Endodermal cell (in vitro differentiated cells): Measurements from ENCODE around the gene SYCP3. TPM values are rescaled to one million over a fixed set of nuclear protein-coding genes. Genes with fewer than 3 reads are reported as not detected.

Experiments
- DNase-seq: peaks from one replicate; pipeline ENCODE4 v3.0.0-alpha.2; 2017
- H3K27ac ChIP-seq: 2 replicates; pipeline ENCODE4 v1.5.1; 2013; ENCODE audit warnings: mild to moderate bottlenecking, low read depth, low read length, moderate library complexity
- H3K27me3 ChIP-seq: 2 replicates; pipeline ENCODE4 v1.6.1; 2013; ENCODE audit warnings: mild to moderate bottlenecking, low read length, moderate library complexity; ENCODE audit not compliant: insufficient read depth, control insufficient read depth, poor library complexity, severe bottlenecking
- H3K36me3 ChIP-seq: 2 replicates; pipeline ENCODE4 v1.7.0; 2013; ENCODE audit warnings: mild to moderate bottlenecking, low read length, moderate library complexity; ENCODE audit not compliant: control insufficient read depth, insufficient read depth
- H3K4me1 ChIP-seq: one replicate; pipeline ENCODE4 v1.7.0; 2013; ENCODE audit warnings: low read length; ENCODE audit not compliant: control insufficient read depth, insufficient read depth
- H3K4me3 ChIP-seq: 2 replicates; pipeline ENCODE4 v1.5.1; 2013; ENCODE audit warnings: mild to moderate bottlenecking, low read length, moderate library complexity
- H3K9ac ChIP-seq: 2 replicates; pipeline ENCODE4 v1.6.1; 2013; ENCODE audit warnings: mild to moderate bottlenecking, low read length, moderate library complexity; ENCODE audit not compliant: poor library complexity, severe bottlenecking; ENCODE audit errors: extremely low read depth
- H3K9me3 ChIP-seq: 2 replicates; pipeline ENCODE4 v1.6.1; 2013; ENCODE audit warnings: mild to moderate bottlenecking, low read length, moderate library complexity; ENCODE audit not compliant: control insufficient read depth
- H3K27ac Mint-ChIP-seq: 2 replicates; pipeline ENCODE4 v1.8.0; 2020; ENCODE audit warnings: mixed read lengths
- H3K27me3 Mint-ChIP-seq: 2 replicates; pipeline ENCODE4 v1.8.0; 2021; ENCODE audit warnings: mild to moderate bottlenecking, mixed read lengths; ENCODE audit not compliant: insufficient read depth
- H3K36me3 Mint-ChIP-seq: 2 replicates; pipeline ENCODE4 v1.8.0; 2020; ENCODE audit warnings: low read depth, mixed read lengths
- H3K4me1 Mint-ChIP-seq: 2 replicates; pipeline ENCODE4 v1.8.0; 2020; ENCODE audit warnings: mixed read lengths
- H3K4me3 Mint-ChIP-seq: 2 replicates; pipeline ENCODE4 v1.8.0; 2020; ENCODE audit warnings: mild to moderate bottlenecking, moderate library complexity, mixed read lengths
- H3K9me3 Mint-ChIP-seq: 2 replicates; pipeline ENCODE4 v1.8.0; 2020; ENCODE audit warnings: mild to moderate bottlenecking, mixed read lengths
- CTCF ChIP-seq: fragments of 200-600 bp; sonication (generic); conservative IDR thresholded peaks from 2 replicates; pipeline ENCODE4 v1.5.0; 2021; ENCODE audit warnings: antibody characterized with exemption, mild to moderate bottlenecking
- WGBS, 2 experiments: methylation state at CpG; one replicate each; pipeline versions ENCODE4 v1.1.5 to v1.1.7; 2013; ENCODE audit warnings: missing lambda C conversion rate in 2 of 2, mixed read lengths in 1 of 2; ENCODE audit not compliant: insufficient coverage in 1 of 2, insufficient read length in 1 of 2; 5-methylcytosine and 5-hydroxymethylcytosine counted together
- total RNA-seq, 2 donors: library from RNA; stranded (reverse); fragmentation: NEBNext Ultra II Directional in 1 of 2; extraction: Animal tissue kit (Norgen Biotek cat#: 25700) in 1 of 2; gene quantifications; 2 replicates in 1 of 2; 3 replicates in 1 of 2; pipeline ENCODE4 v1.2.1, GENCODE V29; 2021

The SYCP3 gene
- total RNA-seq, 2 donors from 2014 or later = not detected

- Histone ChIP-seq H3K36me3 (peaks cover 7% of the 10 kb centered on the region), H3K9ac (no peak overlapping the region), H3K4me3 (no peak overlapping the region), H3K27ac (no peak overlapping the region), H3K4me1 (no peaks in the 10 kb centered on the region), H3K27me3 (no peaks in the 10 kb centered on the region), H3K9me3 (no peaks in the 10 kb centered on the region)
- Mint-ChIP-seq H3K4me3 (no peak overlapping the region), H3K4me1 (no peaks in the 10 kb centered on the region), H3K27ac (no peak overlapping the region), H3K27me3 (no peaks in the 10 kb centered on the region), H3K9me3 (no peaks in the 10 kb centered on the region), H3K36me3 (peaks cover 8% of the 10 kb centered on the region)
- no peak for TF ChIP-seq CTCF
- DNase-seq = no peak
- 92% methylated on average over 3 of the region's 3 CpGs; no CpG with 5 or more reads in 1 of the 2 experiments for WGBS, 2 experiments
These were observed 39.9 kb upstream of the SYCP3 start for GRCh38 chr12:101779200-101779599.

- Histone ChIP-seq H3K27me3 (no peaks in the 10 kb centered on the region), H3K4me3 (no peak overlapping the region), H3K9me3 (no peaks in the 10 kb centered on the region), H3K4me1 (no peaks in the 10 kb centered on the region), H3K27ac (no peak overlapping the region), H3K9ac (no peak overlapping the region), H3K36me3 (peaks cover 7% of the 10 kb centered on the region)
- Mint-ChIP-seq H3K27ac (no peak overlapping the region), H3K4me3 (no peak overlapping the region), H3K36me3 (peaks cover 8% of the 10 kb centered on the region), H3K4me1 (no peaks in the 10 kb centered on the region), H3K27me3 (no peaks in the 10 kb centered on the region), H3K9me3 (no peaks in the 10 kb centered on the region)
- DNase-seq = no peak
- no peak for TF ChIP-seq CTCF
- WGBS, 2 experiments = 91% methylated on average over 4 of the region's 4 CpGs; no CpG with 5 or more reads in 1 of the 2 experiments
These were observed 38.7 kb upstream of the SYCP3 start for GRCh38 chr12:101777978-101778377.

- no peak for TF ChIP-seq CTCF
- H3K36me3 Mint-ChIP-seq = peaks cover 8% of the 10 kb centered on the region
- no peak overlapping the region for H3K4me3 ChIP-seq
- no peaks in the 10 kb centered on the region for H3K4me1 ChIP-seq
- no peaks in the 10 kb centered on the region for H3K27me3 ChIP-seq
- H3K4me1 Mint-ChIP-seq = no peaks in the 10 kb centered on the region
- 80 to 87% methylated on average over 1 to 3 of the region's 3 CpGs for WGBS, 2 experiments
- no peak for DNase-seq
- H3K4me3 Mint-ChIP-seq = no peak overlapping the region
- H3K9me3 Mint-ChIP-seq = no peaks in the 10 kb centered on the region
- no peaks in the 10 kb centered on the region for H3K27me3 Mint-ChIP-seq
- H3K36me3 ChIP-seq = peaks cover 7% of the 10 kb centered on the region
- H3K27ac ChIP-seq = no peak overlapping the region
- no peak overlapping the region for H3K27ac Mint-ChIP-seq
- H3K9ac ChIP-seq = no peak overlapping the region
- no peaks in the 10 kb centered on the region for H3K9me3 ChIP-seq
These were observed 38.2 kb upstream of the SYCP3 start for GRCh38 chr12:101777485-101777884.
